Middle frontal gyrus (tissue), 1 donor: ENCODE measurements around the gene SRSF9.

Experiments used
- DNase-seq: peaks from one replicate; pipeline ENCODE4 v3.0.0-alpha.2; 2015; ENCODE audit warnings: low spot score; ENCODE audit errors: extremely low spot score

The SRSF9 gene

GRCh38 chr12:120483621-120484020 lies 14.1 kb upstream of the SRSF9 start:
- no peak for DNase-seq

DNA sequence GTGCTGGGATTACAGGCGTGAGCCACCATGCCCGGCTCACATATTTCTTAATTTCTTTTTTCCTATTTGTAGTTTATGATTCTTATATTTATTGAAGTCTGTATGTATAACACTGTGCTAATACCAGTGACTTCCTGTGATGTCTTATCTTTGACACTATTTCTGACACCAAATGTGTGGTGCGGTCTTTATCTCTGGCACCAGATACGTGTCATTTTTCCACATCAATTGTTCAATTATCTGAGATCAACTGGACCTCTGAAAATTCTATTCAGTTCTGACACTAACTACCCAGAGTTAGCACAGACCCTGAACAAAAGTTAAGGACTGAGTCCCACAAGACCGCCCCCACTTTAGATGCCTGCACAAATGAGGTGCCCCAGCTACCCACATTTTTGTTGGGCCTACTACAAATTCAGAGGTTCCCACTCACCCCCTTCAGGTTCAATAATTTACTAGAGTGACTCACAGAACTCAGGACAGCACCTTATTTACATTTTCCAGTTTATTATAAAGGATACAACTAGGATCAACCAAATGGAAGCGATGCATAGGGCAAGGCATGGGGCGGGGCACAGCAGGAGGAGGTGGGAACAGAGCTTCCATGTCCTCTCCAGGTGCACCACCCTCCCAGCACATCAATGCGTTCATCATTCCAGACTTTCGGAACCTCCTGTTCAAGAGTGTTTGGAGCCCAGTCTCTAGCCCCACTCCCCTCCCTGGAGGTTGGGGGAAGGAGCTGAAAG lies 11.6 kb upstream of the SRSF9 start:
- no peak for DNase-seq

- DNase-seq = no peak
Observed at GRCh38 chr12:120480211-120480610, 10.7 kb upstream of the SRSF9 start.

- no peak for DNase-seq
Observed at GRCh38 chr12:120479458-120479857, 9.9 kb upstream of the SRSF9 start.

DNA sequence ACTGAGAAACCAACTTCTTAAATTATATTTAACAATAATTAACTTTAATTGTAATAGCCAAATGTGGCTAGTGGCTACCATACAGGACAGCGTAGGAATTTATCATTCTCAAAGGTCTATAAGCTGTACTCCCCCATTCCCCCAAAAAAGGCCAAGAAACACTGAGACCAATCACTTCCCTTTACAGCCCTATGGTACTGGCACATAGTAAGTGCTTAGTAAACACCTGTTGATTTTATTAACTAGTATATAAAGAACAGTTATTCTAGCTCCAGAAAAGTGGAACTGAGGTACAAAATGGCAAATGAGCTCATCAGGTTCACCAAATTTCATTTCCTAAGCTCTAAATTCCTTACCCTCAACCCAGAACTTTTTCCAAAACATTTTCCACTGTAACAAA lies 6.1 kb upstream of the SRSF9 start:
- no peak for DNase-seq

DNA sequence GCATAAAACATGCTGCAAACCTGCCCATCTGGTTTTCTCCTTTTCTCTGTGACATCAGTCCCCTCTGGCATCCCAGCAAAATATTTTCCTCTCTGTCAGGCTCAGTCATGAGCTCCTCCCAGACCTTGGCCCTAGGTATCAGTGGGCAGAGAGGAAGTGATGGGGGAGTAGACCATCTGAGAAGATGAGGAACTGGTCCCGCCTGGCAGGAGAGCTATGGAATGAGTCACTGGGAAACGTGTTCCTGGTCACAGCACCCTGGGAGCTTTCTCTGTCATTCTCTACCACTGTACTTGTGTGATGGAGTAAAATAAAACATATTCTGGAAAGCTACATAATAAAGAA lies 5.0 kb upstream of the SRSF9 start:
- DNase-seq = no peak

DNA sequence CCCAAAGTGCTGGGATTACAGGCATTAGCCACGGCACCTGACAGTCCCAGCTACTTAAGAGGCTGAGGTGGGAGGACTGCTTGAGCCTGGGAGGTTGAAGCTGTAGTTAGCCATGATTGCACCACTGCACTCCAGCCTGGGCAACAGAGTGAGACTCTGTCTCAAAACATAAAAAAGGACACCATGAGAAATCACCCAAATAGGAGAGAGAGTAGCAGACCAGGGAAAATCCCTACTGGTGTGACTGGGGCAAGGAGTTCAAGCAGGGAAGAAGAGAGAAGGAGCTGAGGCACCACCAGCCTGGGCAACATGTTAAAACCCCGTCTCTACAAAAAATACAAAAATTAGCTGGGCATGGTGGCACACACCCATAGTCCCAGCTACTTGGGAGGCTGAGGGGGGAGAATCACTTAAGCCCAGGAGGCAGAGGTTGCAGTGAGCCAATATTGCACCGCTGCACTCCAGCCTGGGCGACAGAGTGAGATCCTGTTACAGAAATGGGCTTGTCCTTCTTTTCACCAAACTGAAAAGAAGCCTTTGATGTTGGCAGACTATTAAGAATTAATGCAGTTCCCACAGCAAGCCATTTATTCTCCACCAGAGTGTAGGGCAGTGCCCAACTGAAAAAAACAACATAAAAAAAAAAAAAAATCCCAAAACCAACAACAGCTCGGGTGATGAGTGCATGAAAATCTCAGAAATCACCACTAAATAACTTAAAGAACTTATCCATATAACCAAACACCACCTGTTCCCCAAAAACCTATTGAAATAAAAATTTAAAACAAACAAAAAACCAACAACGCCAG lies 4.5 kb upstream of the SRSF9 start:
- DNase-seq = no peak

DNA sequence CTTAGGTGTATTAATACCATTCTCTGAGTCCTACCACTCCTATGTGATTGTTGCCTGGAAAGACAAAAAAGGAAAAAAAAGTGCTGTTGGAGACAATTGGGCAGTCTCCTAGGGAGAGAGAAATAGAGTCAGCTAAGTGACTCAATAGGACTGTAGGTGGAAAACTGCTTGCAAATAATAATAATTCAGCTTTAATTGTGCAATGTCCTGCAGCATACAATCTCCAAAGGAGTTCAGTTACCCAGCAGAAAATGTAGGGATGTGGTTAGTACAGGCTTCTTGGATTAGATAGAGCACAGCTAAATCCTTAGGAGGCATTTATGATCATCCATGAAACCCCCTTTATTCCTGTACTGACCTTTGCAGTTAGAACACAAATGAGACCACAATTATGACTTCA lies 3.0 kb upstream of the SRSF9 start:
- DNase-seq = no peak

DNA sequence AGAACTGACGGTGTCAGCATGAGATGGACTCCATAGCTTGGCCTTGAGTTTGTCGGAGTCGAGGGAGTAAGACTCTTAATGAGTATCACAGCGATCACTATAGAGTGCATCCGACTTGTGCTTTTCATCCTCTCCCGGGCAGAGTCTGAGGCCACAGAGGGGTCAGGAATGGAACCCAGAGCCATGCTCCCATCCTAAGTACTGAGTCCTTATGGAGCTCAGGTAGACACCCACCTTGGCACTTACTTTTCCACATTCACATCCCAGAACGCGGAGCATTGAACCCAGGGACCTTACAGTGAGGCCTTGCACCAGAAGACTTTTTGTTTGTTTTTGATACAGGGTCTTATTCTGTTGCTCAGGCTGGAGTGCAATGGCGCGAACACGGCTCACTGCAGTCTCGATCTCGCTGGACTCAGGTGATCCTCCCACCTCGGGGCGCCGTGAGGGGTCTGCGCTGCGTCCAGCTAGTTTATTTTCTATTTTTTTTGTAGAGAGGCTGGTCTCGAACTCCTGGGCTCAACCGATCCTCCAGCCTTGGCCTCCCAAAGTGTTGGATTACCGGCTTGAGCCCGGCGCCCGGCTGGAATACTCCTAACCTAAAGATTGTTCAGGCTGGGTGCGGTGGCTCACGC lies 719 bp upstream of the SRSF9 start:
- DNase-seq = no peak

GRCh38 chr12:120468821-120469449 lies 613 bp downstream of the SRSF9 start:
- no peak for DNase-seq

DNA sequence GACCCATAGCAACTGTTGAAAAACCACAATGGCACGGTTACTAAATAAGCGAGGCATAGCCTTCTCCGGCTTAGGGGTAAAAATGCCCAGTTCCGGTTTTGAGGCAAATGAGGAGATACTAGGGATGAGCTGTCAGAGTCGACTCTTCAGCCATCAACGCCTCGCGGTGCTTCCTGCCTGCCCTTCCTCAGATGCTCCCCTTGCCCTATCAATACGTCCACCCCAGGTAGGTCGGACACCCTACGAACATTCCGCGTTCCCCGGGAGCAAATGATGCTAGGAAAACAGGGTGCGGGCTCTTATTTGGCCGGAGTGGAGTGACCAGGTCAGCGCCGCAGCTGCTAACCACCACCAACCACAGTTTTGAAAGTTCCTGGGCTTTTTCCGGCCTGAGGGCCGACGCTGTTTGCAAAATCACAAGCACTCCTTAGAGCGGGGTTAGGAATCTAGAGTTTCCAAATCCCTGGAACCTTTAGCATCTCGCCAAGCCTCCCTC lies 1.2 kb downstream of the SRSF9 start:
- no peak for DNase-seq

DNA sequence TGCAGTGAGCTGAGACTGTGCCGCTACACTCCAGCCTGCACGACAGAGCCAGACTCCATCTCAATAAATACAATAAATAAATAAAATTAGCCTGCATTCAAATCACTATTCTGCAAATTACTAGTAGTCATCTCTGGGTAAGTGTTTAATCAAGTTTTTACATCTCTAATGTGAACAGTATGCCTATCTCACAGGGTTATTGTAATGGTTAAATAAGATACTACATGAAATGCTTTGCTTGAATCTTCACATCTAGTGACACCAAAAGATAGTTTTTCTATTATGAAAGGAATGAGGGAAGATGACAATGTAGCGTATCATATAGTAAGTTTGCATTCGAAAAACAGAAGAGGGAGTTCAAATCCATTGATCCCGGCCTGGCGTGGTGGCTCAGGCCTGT lies 2.1 kb downstream of the SRSF9 start:
- no peak for DNase-seq

GRCh38 chr12:120466560-120467315 lies 2.8 kb downstream of the SRSF9 start:
- DNase-seq = peak; percentile 16

- DNase-seq = no peak
Observed at GRCh38 chr12:120465756-120466155, 3.8 kb downstream of the SRSF9 start.

GRCh38 chr12:120463712-120464111 lies 5.8 kb downstream of the SRSF9 start:
- DNase-seq = no peak

DNA sequence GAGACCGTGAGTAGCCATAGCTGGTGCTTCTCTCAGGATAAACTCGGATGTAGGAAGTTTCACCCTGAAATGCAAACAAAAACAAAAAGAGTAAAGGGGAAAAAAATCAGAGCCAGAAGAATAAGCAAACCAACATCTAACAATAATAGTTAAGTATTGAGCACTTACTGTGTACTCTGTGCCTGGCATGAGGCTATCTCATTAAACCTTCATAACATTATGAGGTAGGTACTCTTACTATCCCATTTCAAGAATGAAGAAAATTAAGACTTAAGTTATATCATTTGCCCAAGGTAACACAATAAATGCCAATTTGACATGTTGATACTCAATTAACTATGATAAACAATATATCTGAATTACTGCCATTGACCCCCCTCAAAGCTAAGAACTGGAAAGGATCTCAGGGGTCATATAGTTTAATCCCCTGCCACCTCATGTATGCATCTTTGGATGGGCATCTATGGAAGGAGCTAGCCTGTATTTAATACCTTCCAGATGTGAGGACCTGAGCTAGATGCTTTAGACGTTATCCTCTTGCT lies 7.4 kb downstream of the SRSF9 start:
- no peak for DNase-seq

GRCh38 chr12:120460157-120460556 lies 9.4 kb downstream of the SRSF9 start:
- DNase-seq = no peak

DNA sequence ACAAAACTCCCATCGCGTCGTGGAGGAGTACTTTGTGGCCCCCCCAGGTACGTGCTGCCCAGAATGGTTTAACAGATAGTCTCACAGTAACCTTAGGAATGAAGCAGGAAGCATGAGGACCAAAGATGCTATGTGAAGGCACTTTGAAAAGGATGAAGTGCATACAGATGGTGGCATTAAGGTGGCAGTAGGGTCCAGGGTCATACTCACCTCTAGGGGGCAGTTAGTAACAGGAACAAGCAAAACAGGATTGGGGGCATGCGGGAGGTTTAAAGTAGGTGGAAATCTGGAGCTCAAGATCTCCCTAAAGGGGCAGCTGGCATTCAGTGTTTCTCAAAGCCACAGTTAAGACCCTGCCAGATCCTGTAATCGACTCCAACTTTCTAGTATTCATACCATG lies 12.4 kb downstream of the SRSF9 start:
- no peak for DNase-seq

DNA sequence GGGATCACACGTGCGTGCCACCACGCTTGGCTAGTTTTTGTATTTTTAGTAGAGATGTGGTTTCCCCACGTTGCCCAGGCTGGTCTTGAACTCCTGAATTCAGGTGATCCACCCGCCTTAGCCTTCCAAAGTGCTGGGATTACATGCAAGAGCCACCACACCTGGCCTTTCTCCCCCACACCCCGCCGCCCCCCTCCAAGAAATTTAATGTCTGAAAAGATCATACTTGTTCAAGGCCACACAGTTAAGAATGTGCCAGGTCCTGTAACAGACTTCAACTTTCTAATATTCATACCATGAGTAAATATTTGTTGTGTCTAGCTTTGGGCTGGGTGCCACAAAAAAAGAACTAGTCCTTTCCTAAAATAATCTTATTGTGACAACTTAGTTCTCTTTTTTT lies 14.2 kb downstream of the SRSF9 start:
- DNase-seq = no peak

GRCh38 chr12:120453977-120454376 lies 15.6 kb downstream of the SRSF9 start:
- DNase-seq = no peak
